ENCODE measurements around the gene ANKRD33.

- no peak for TF ChIP-seq JUND (IDR thresholded peaks at IDR 0.05)
- no peak for TF ChIP-seq SMC3 (IDR thresholded peaks at IDR 0.05; ENCODE audit: low read depth, low read length)
- no peak for TF ChIP-seq CTCF (IDR thresholded peaks at IDR 0.05)
- TF ChIP-seq MEF2A (IDR thresholded peaks at IDR 0.05; ENCODE audit: borderline replicate concordance, low read depth), result no peak
- TF ChIP-seq MAX (IDR thresholded peaks at IDR 0.05; ENCODE audit: low read depth), result no peak
- no peak for TF ChIP-seq EP300 (IDR thresholded peaks at IDR 0.05; ENCODE audit: borderline replicate concordance in 1 of 2, low read depth in 1 of 2, low read length in 1 of 2)
- no peak for TF ChIP-seq YY1 (IDR thresholded peaks at IDR 0.05; ENCODE audit: low read depth)
- TF ChIP-seq FOSL2 (IDR thresholded peaks at IDR 0.05; ENCODE audit: borderline replicate concordance, low read depth), result no peak
- TF ChIP-seq TAF1 (IDR thresholded peaks at IDR 0.05; ENCODE audit: borderline replicate concordance, low read depth, low read length), result no peak
- TF ChIP-seq NFIC (IDR thresholded peaks at IDR 0.05; ENCODE audit: borderline replicate concordance), result no peak
- no peak for TF ChIP-seq SIN3A (IDR thresholded peaks at IDR 0.05; ENCODE audit: borderline replicate concordance, low read depth, low read length)
- no peak for TF ChIP-seq FOXM1 (IDR thresholded peaks at IDR 0.05; ENCODE audit: low read depth)
- TF ChIP-seq RCOR1 (IDR thresholded peaks at IDR 0.05; ENCODE audit: low read length), result no peak
- TF ChIP-seq USF2 (IDR thresholded peaks at IDR 0.05; ENCODE audit: borderline replicate concordance, low read depth, low read length), result no peak
Observed at GRCh38 chr12:51914034-51914923, 26.4 kb downstream of the ANKRD33 start.

All from SK-N-SH (cell line).